Measurements from ENCODE around the gene CIC.
A peak's percentile ranks its signal among the peaks of the same experiment; 100 is the strongest.

CIC gene

DNA sequence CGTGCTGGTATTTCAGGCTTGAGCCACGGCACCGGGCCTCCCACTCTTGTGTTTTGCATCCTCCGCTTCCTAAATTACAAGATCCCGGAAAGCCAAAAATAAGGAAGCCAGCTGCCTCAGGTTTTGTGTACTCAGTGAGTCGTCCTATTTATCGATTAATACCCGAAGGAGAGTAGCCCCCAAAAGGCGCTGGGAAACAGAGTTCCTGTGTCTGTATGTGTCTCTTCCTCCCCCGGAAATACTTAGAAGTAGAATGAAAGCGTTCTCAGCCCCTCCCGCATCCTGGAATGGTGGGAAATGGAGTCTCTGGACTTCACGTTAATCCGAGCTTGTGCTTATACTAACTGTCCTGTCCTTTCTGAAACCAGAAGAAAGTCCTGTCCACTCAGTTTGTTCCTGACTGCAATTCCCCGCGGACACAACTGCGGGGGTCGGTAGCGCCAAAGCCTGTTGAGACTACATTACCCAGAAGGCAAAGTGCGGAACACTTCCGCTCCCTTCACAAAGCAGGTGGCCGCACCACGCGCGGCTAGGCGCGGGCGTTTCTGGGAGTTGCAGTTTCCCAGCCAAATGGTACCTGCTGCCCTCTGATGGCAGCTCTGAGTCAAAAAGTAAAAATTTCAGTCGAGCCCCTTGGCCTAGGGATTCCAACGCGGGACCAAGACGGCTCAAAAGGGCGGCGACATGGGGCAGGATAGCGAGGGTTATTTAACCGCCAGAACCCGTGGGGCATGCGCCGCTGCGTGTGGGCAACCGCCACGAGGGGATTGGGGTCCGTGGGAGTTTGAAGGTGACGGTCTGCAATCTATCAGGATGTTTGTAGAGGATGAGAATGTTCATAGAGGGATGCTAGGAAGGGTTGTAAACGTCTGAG, 24.5 kb upstream of the CIC start:
- peak overlapping the region; percentile 78 for H3K4me3 ChIP-seq (ENCODE audit: low read depth, low read length)
- TF ChIP-seq, protein P1, sequence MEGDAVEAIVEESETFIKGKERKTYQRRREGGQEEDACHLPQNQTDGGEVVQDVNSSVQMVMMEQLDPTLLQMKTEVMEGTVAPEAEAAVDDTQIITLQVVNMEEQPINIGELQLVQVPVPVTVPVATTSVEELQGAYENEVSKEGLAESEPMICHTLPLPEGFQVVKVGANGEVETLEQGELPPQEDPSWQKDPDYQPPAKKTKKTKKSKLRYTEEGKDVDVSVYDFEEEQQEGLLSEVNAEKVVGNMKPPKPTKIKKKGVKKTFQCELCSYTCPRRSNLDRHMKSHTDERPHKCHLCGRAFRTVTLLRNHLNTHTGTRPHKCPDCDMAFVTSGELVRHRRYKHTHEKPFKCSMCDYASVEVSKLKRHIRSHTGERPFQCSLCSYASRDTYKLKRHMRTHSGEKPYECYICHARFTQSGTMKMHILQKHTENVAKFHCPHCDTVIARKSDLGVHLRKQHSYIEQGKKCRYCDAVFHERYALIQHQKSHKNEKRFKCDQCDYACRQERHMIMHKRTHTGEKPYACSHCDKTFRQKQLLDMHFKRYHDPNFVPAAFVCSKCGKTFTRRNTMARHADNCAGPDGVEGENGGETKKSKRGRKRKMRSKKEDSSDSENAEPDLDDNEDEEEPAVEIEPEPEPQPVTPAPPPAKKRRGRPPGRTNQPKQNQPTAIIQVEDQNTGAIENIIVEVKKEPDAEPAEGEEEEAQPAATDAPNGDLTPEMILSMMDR (IDR thresholded peaks at IDR 0.05; ENCODE audit: borderline replicate concordance, insufficient read depth, low read depth, low read length) = peak; percentile 60

DNA sequence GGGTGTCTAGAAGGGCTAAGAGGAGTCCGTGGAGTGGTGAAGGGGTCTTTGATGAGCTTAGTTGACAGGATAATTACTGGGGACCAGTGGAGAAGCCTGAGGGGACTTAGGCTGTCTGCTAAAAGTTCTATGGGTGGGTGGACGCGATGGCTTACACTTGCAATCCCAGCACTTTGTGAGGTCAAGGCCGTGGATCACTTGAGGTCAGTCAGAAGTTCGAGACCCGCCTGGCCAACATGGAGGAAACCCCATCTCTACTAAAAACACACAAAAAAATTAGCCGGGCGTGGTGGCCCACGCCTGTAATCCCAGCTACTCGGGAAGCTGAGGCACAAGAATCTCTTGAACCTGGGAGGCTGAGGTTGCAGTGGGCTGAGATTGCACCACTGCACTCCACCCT, 23.8 kb upstream of the CIC start:
- TF ChIP-seq, protein P1 (IDR thresholded peaks at IDR 0.05; ENCODE audit: borderline replicate concordance, insufficient read depth, low read depth, low read length) = no peak
- H3K4me3 ChIP-seq (ENCODE audit: low read depth, low read length) = peak overlapping the region; percentile 24

DNA sequence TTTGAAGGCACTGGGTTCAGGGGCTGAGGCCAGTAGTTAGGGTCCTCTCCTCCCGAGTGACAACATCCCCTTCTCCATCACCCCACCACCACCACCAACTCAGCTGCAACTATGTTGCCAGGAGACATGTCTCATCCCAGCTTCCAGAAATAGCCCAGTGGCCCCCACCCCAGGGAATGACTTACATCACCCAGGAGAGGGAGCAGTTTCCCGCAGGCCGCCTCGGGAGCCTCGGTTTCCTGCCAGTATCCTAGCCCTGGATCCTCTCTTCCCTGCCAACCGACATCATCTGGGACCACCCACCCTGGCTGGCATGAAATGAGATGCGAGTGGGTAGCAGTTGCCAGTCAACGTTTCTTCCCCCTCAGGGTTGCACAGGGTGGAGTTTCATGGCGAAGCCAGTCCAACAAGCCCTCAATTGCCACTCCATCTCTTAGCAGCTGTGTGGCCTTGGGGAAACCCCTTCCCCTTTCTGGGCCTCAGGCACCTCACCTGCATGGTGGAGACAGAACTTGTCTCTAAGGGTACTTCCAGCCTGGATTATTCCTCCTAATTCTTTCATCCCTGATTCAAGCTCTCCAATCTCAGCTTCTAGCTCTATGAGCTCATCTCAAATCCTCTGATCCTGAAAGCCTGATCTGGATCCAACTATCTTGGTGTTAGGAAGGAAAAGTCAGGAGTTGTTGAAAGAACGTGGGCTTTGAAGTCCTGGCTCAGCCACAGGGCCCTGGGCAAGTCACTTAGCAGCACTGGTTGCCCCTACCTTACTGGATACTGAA, 22.7 kb upstream of the CIC start:
- TF ChIP-seq, protein P1 (IDR thresholded peaks at IDR 0.05; ENCODE audit: borderline replicate concordance, insufficient read depth, low read depth, low read length) = no peak
- no peak overlapping the region for H3K4me3 ChIP-seq (ENCODE audit: low read depth, low read length)

DNA sequence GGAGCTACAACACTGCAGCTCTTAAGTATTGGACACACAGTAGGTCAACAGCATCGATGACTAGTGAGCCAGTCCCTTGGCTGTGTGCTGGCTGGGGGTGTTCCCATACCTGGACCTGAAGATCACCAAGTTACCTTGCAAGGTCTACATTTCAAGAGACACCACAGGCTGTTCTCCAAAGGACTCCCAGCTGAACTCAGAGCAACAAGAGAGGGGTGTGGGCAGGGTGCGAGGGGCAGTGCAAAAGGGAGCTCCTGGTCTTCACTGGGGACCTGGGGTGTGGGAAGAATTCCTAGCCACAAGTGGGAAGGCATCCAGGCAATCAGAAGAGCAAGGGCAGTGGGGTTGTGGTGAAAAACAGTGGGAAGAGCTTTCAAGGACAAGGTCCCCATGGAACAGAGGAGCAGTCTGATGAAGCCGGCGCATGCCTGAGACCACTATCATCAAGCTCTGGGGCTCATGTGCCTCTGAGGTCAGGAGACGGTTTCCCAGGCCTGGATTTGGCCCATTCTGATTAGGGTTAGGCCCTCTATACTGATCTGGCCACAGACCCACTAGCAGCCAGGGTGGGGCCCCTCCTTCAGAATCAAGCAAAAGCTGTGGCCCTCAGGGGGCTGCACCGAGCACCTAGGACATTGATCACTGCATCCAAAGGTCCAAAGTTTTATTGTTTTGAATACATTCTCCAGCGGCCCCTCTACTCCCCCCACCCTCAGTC, 22.0 kb upstream of the CIC start:
- TF ChIP-seq, protein P1 (IDR thresholded peaks at IDR 0.05; ENCODE audit: borderline replicate concordance, insufficient read depth, low read depth, low read length) = no peak
- H3K4me3 ChIP-seq (ENCODE audit: low read depth, low read length) = no peak overlapping the region

DNA sequence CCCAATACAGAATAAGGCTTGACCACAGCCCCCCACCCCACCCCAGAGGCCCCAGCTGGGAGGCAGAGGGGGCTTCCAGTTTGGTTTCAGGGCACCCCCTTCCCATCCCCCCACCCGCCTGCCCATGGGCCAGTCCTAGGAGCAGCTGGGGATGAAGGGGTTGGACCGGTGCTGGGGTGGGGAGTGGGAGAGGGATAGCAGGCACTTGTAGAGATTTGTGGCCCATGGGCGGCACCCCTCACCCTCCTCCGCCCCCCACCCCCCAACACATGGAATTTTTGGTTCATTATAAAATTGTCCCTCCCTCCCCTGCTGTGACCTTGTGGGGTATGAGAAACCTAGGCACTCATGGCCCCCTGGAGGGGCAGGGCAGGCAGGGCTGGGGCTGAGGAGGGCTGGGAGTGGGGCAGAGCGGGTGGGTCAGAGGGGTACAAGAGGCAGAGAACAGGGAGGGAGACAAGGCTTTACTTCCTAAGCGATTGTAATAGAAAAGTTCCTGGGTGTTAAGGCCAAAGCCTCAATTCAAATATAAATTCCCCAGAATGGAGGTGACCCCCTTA, 21.3 kb upstream of the CIC start:
- TF ChIP-seq, protein P1 (IDR thresholded peaks at IDR 0.05; ENCODE audit: borderline replicate concordance, insufficient read depth, low read depth, low read length) = no peak

DNA sequence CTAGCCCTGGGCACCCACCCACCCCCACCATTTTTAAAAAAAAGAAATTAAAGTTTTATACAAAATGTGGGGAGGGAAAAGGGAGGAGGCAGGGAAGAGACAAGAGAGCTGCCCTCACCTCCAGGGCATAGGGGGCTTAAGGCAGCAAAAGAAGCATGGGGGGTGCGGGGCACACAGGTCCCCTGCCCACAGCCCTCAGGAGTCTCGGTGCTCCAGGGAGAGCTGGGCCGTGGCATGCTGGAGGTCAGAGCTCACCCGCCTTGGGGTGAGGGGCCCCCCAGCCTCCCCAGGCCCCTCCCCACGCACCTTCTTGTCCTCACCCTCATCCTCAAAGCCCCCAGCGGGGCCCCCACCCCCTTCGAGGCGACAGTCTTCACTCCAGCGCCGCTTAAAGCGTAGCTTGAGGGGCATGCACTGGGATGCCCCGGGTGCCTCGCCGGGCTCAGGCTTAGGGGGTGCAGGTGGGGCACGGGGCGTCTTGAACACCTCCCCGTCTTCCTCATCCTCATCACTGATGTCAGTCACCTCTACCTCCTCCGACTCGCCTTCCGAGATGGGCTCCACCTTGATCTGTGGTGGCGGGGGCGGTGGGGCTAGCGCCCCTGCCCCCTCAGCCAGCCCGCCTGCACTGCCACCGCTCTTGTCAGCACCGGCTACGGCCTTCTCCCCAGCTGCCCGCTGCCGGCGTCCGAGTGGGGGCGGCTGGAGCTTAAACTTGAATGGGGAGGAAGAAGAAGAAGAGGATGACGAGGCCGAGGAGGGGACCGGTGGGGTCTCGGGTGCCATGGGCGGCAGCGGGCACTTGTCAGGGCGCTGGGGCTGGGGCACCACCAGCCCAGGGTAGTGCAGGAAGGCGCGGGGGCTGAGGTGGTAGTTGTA, 20.5 kb upstream of the CIC start:
- TF ChIP-seq, protein P1 (IDR thresholded peaks at IDR 0.05; ENCODE audit: borderline replicate concordance, insufficient read depth, low read depth, low read length) = no peak
- H3K4me3 ChIP-seq (ENCODE audit: low read depth, low read length) = no peak overlapping the region

More for the DNA sequence above, 21.3 kb upstream of the CIC start:
- no peak overlapping the region for H3K4me3 ChIP-seq (ENCODE audit: low read depth, low read length)

Measured in GM12875 (cell line).